HEK293 (cell line): ENCODE measurements around the gene TRA2B.

Experiments
- CTCF ChIA-PET: fragments of 350-600 bp; formaldehyde crosslinking; extraction: SDS; loops from one replicate; lab custom pipeline; 2021; ENCODE audit warnings: antibody characterized with exemption; lab: Yijun Ruan, JAX
- POLR2A ChIA-PET: fragments of 300-600 bp; formaldehyde crosslinking; extraction: SDS; loops from one replicate; lab custom pipeline; 2020; ENCODE audit warnings: antibody characterized with exemption, inconsistent platforms; lab: Yijun Ruan, JAX
- H3K27ac ChIP-seq: fragments of 200-500 bp; sonication (Bioruptor generic); 2 replicates; pipeline ENCODE4 v1.5.1; 2014; ENCODE audit warnings: low read depth, low read length, control low read depth, inconsistent platforms; ENCODE audit errors: extremely low read depth
- H3K36me3 ChIP-seq, 2 experiments: fragments of 200-500 bp in 1 of 2; sonication (Bioruptor generic) in 1 of 2; 1 replicate in 1 of 2; 2 replicates in 1 of 2; pipeline ENCODE4 v1.5.1; 2014 to 2017; ENCODE audit warnings: inconsistent platforms in 2 of 2, low read length in 2 of 2; ENCODE audit not compliant: control insufficient read depth in 2 of 2, insufficient read depth in 1 of 2
- H3K4me1 ChIP-seq: fragments of 200-500 bp; sonication (Bioruptor generic); 2 replicates; pipeline ENCODE4 v1.5.1; 2014; ENCODE audit warnings: mild to moderate bottlenecking, low read length, inconsistent platforms; ENCODE audit not compliant: control insufficient read depth, insufficient read depth
- H3K4me3 ChIP-seq: 2 replicates; pipeline ENCODE4 v1.5.1; 2011; ENCODE audit warnings: low read depth, mild to moderate bottlenecking, control low read depth, low read length, moderate library complexity
- H3K9me3 ChIP-seq: fragments of 200-500 bp; sonication (Bioruptor generic); 2 replicates; pipeline ENCODE4 v1.5.1; 2014; ENCODE audit warnings: low read depth, low read length, inconsistent platforms; ENCODE audit not compliant: control insufficient read depth, insufficient read depth
- GLI4 ChIP-seq: fragments of 450-650 bp; formaldehyde crosslinking; IDR thresholded peaks from 2 replicates; pipeline ENCODE4 v1.5.1; 2016; ENCODE audit warnings: missing biosample characterization, missing genetic modification characterization
- HIC1 ChIP-seq: fragments of 450-650 bp; formaldehyde crosslinking; IDR thresholded peaks from 2 replicates; pipeline ENCODE4 v1.5.1; 2016; ENCODE audit warnings: missing biosample characterization, missing genetic modification characterization
- INSM2 ChIP-seq: fragments of 450-650 bp; formaldehyde crosslinking; IDR thresholded peaks from 2 replicates; pipeline ENCODE4 v1.5.1; 2016; ENCODE audit warnings: missing biosample characterization, missing genetic modification characterization
- KLF10 ChIP-seq: fragments of 450-650 bp; IDR thresholded peaks from 2 replicates; pipeline ENCODE4 v1.5.1; 2018; ENCODE audit warnings: missing biosample characterization, mild to moderate bottlenecking, missing genetic modification characterization
- RBAK ChIP-seq: fragments of 450-650 bp; formaldehyde crosslinking; IDR thresholded peaks from 2 replicates; pipeline ENCODE4 v1.5.1; 2016; ENCODE audit warnings: missing biosample characterization, missing genetic modification characterization
- WT1 ChIP-seq: fragments of 450-650 bp; formaldehyde crosslinking; IDR thresholded peaks from 2 replicates; pipeline ENCODE4 v1.5.1; 2016; ENCODE audit warnings: missing biosample characterization, missing genetic modification characterization
- ZNF10 ChIP-seq: fragments of 450-650 bp; formaldehyde crosslinking; IDR thresholded peaks from 2 replicates; pipeline ENCODE4 v1.5.1; 2017; ENCODE audit warnings: missing biosample characterization, missing genetic modification characterization
- ZNF112 ChIP-seq: fragments of 450-650 bp; formaldehyde crosslinking; IDR thresholded peaks from 2 replicates; pipeline ENCODE4 v1.5.0; 2017; ENCODE audit warnings: missing biosample characterization, missing genetic modification characterization
- ZNF140 ChIP-seq: fragments of 450-650 bp; formaldehyde crosslinking; IDR thresholded peaks from 2 replicates; pipeline ENCODE4 v1.5.1; 2016; ENCODE audit warnings: missing biosample characterization, missing genetic modification characterization
- ZNF157 ChIP-seq: fragments of 450-650 bp; formaldehyde crosslinking; IDR thresholded peaks from 2 replicates; pipeline ENCODE4 v1.5.1; 2016; ENCODE audit warnings: missing biosample characterization, missing genetic modification characterization
- ZNF274 ChIP-seq, 2 experiments: fragments of 200-500 bp in 1 of 2; fragments of 450-650 bp in 1 of 2; sonication (Bioruptor generic) in 1 of 2; formaldehyde crosslinking in 1 of 2; IDR thresholded peaks; 2 replicates each; pipeline versions ENCODE4 v1.5.1 to v1.6.1; 2014 to 2016; ENCODE audit warnings: borderline replicate concordance in 1 of 2, inconsistent platforms in 1 of 2, low read length in 1 of 2, missing biosample characterization in 1 of 2, missing genetic modification characterization in 1 of 2
- ZNF324 ChIP-seq: fragments of 450-650 bp; formaldehyde crosslinking; IDR thresholded peaks from 2 replicates; pipeline ENCODE4 v1.5.1; 2016; ENCODE audit warnings: missing biosample characterization, missing genetic modification characterization
- ZNF394 ChIP-seq: fragments of 450-650 bp; formaldehyde crosslinking; IDR thresholded peaks from 2 replicates; pipeline ENCODE4 v1.5.1; 2016; ENCODE audit warnings: missing biosample characterization, missing genetic modification characterization, mild to moderate bottlenecking, moderate library complexity, borderline replicate concordance
- ZNF404 ChIP-seq: fragments of 450-650 bp; formaldehyde crosslinking; IDR thresholded peaks from 2 replicates; pipeline ENCODE4 v1.5.1; 2017; ENCODE audit warnings: missing biosample characterization, missing genetic modification characterization
- ZNF473 ChIP-seq: fragments of 450-650 bp; formaldehyde crosslinking; IDR thresholded peaks from 2 replicates; pipeline ENCODE4 v1.5.1; 2017; ENCODE audit warnings: missing biosample characterization, missing genetic modification characterization
- ZNF529 ChIP-seq: fragments of 450-650 bp; formaldehyde crosslinking; IDR thresholded peaks from 2 replicates; pipeline ENCODE4 v1.5.1; 2017; ENCODE audit warnings: missing genetic modification characterization, missing biosample characterization; ENCODE audit not compliant: insufficient replicate concordance
- ZNF544 ChIP-seq: fragments of 450-650 bp; formaldehyde crosslinking; IDR thresholded peaks from 2 replicates; pipeline ENCODE4 v1.5.0; 2017; ENCODE audit warnings: missing biosample characterization, missing genetic modification characterization
- ZNF555 ChIP-seq: fragments of 450-650 bp; formaldehyde crosslinking; conservative IDR thresholded peaks from 2 replicates; pipeline ENCODE4 v1.5.1; 2017; ENCODE audit warnings: missing biosample characterization, mild to moderate bottlenecking, missing genetic modification characterization, inconsistent platforms
- ZNF558 ChIP-seq: fragments of 450-650 bp; formaldehyde crosslinking; IDR thresholded peaks from 2 replicates; pipeline ENCODE4 v1.5.1; 2016; ENCODE audit warnings: missing biosample characterization, missing genetic modification characterization
- ZNF596 ChIP-seq: fragments of 450-650 bp; IDR thresholded peaks from 2 replicates; pipeline ENCODE4 v1.5.0; 2018; ENCODE audit warnings: missing biosample characterization, mild to moderate bottlenecking, missing genetic modification characterization, moderate library complexity
- ZNF600 ChIP-seq: fragments of 450-650 bp; formaldehyde crosslinking; IDR thresholded peaks from 2 replicates; pipeline ENCODE4 v1.5.1; 2016; ENCODE audit warnings: missing biosample characterization, missing genetic modification characterization
- ZNF610 ChIP-seq: fragments of 450-650 bp; formaldehyde crosslinking; IDR thresholded peaks from 2 replicates; pipeline ENCODE4 v1.5.1; 2016; ENCODE audit warnings: missing biosample characterization, missing genetic modification characterization, borderline replicate concordance
- ZNF654 ChIP-seq: fragments of 450-650 bp; formaldehyde crosslinking; IDR thresholded peaks from 2 replicates; pipeline ENCODE4 v1.5.1; 2016; ENCODE audit warnings: low read depth, missing biosample characterization, missing genetic modification characterization
- ZNF76 ChIP-seq: fragments of 450-650 bp; formaldehyde crosslinking; IDR thresholded peaks from 2 replicates; pipeline ENCODE4; 2016; ENCODE audit warnings: low read depth, missing biosample characterization, missing genetic modification characterization, borderline replicate concordance
- ZNF776 ChIP-seq: fragments of 450-650 bp; formaldehyde crosslinking; IDR thresholded peaks from 2 replicates; pipeline ENCODE4 v1.5.0; 2017; ENCODE audit warnings: missing biosample characterization, missing genetic modification characterization, borderline replicate concordance

The TRA2B gene

GRCh38 chr3:185956244-185956643 lies 18.4 kb upstream of the TRA2B start:
- no peak overlapping the region for H3K4me3 ChIP-seq
- H3K4me1 ChIP-seq, result no peaks in the 10 kb centered on the region
- TF ChIP-seq ZNF544 (no peak), ZNF10 (tag by site-specific recombination) (no peak), ZNF157 (tag by site-specific recombination) (no peak), ZNF112 (tag by site-specific recombination) (no peak), ZNF274 (IDR thresholded peaks at IDR 0.05; ENCODE audit: low read length) (no peak), ZNF274 (tag by site-specific recombination; IDR thresholded peaks at IDR 0.05; ENCODE audit: borderline replicate concordance) (no peak), ZNF324 (tag by site-specific recombination) (no peak)
- ChIA-PET CTCF (interaction anchor here (0.7 to 7.5 kb wide), 3 partner anchors 12 to 612 kb away, joined by 3 to 93 read pairs (median 3); no protein-coding TSS in a partner anchor), POLR2A (no interaction called here)
- no peak overlapping the region for H3K27ac ChIP-seq
- H3K9me3 ChIP-seq, result no peaks in the 10 kb centered on the region
- no peaks in the 10 kb centered on the region for H3K36me3 ChIP-seq

GRCh38 chr3:185954366-185954723 lies 16.5 kb upstream of the TRA2B start:
- H3K9me3 ChIP-seq, result no peaks in the 10 kb centered on the region
- H3K4me3 ChIP-seq, result no peak overlapping the region
- ChIA-PET CTCF (interaction anchor here (0.6 to 7.5 kb wide), 3 partner anchors 10 to 23 kb away, joined by 4 to 93 read pairs (median 4); no protein-coding TSS in a partner anchor), POLR2A (interaction anchor here (0.8 kb wide), 1 partner anchor 16 kb away, joined by 4 read pairs; the partner anchor contains the start of gene TRA2B)
- no peak for TF ChIP-seq ZNF654 (tag by site-specific recombination)
- no peak for TF ChIP-seq WT1 (tag by site-specific recombination)
- no peak for TF ChIP-seq ZNF404 (tag by site-specific recombination)
- no peak for TF ChIP-seq ZNF473 (tag by site-specific recombination)
- no peaks in the 10 kb centered on the region for H3K4me1 ChIP-seq
- no peaks in the 10 kb centered on the region for H3K36me3 ChIP-seq
- no peak overlapping the region for H3K27ac ChIP-seq

- H3K4me1 ChIP-seq, result no peaks in the 10 kb centered on the region
- H3K9me3 ChIP-seq, result no peaks in the 10 kb centered on the region
- ChIA-PET POLR2A (interaction anchor here (1.4 kb wide), 1 partner anchor 13 kb away, joined by 3 read pairs; the partner anchor contains the start of gene TRA2B), CTCF (interaction anchor here (0.6 to 0.7 kb wide), 2 partner anchors 27 to 617 kb away, joined by 3 read pairs; no protein-coding TSS in a partner anchor)
- TF ChIP-seq ZNF776 (no peak), KLF10 (peak; percentile 53), WT1 (tag by site-specific recombination) (peak; percentile 58; the same call in 1 of the 2 replicates)
- no peaks in the 10 kb centered on the region for H3K36me3 ChIP-seq
- H3K27ac ChIP-seq, result no peak overlapping the region
- no peak overlapping the region for H3K4me3 ChIP-seq
Observed at GRCh38 chr3:185950728-185951127, 12.9 kb upstream of the TRA2B start.

GRCh38 chr3:185949515-185949914 lies 11.7 kb upstream of the TRA2B start:
- no peak overlapping the region for H3K27ac ChIP-seq
- H3K4me3 ChIP-seq, result no peak overlapping the region
- H3K4me1 ChIP-seq, result no peaks in the 10 kb centered on the region
- H3K36me3 ChIP-seq, result no peaks in the 10 kb centered on the region
- CTCF ChIA-PET, result no interaction called here
- no peaks in the 10 kb centered on the region for H3K9me3 ChIP-seq
- POLR2A ChIA-PET, result interaction anchor here (1.4 kb wide), 1 partner anchor 11 kb away, joined by 3 read pairs; the partner anchor contains the start of gene TRA2B
- TF ChIP-seq ZNF394 (tag by site-specific recombination), result no peak
- TF ChIP-seq ZNF610 (tag by site-specific recombination), result no peak
- no peak for TF ChIP-seq ZNF555 (tag by site-specific recombination)
- no peak for TF ChIP-seq ZNF544
- TF ChIP-seq RBAK, result no peak
- TF ChIP-seq ZNF558 (tag by site-specific recombination), result no peak
- TF ChIP-seq HIC1 (tag by site-specific recombination), result no peak
- TF ChIP-seq ZNF529, result no peak
- TF ChIP-seq ZNF76 (tag by site-specific recombination), result no peak
- no peak for TF ChIP-seq INSM2 (tag by site-specific recombination)
- TF ChIP-seq ZNF274 (IDR thresholded peaks at IDR 0.05; ENCODE audit: low read length), result no peak
- TF ChIP-seq ZNF274 (tag by site-specific recombination; IDR thresholded peaks at IDR 0.05; ENCODE audit: borderline replicate concordance), result no peak
- no peak for TF ChIP-seq ZNF600 (tag by site-specific recombination)
- no peak for TF ChIP-seq ZNF596 (tag by site-specific recombination)
- TF ChIP-seq ZNF140, result no peak
- no peak for TF ChIP-seq GLI4 (tag by site-specific recombination)
